ENCODE results near the gene ARHGAP26.

Gene ARHGAP26

GRCh38 chr5:142902186-142902965 lies 132.2 kb downstream of the ARHGAP26 start:
- no peak overlapping the region for H3K27ac ChIP-seq (ENCODE audit: low read depth, low read length)
- no peaks in the 10 kb centered on the region for H3K9me2 ChIP-seq (replicated peaks; ENCODE audit: control insufficient read depth, low read length)
- no peaks in the 10 kb centered on the region for H3K36me3 ChIP-seq (ENCODE audit: control insufficient read depth, low read length)
- no peaks in the 10 kb centered on the region for H3K4me1 ChIP-seq (ENCODE audit: control insufficient read depth, low read length)
- no peak overlapping the region for H3K4me3 ChIP-seq (ENCODE audit: low read length)
- H3K9me3 ChIP-seq (ENCODE audit: control insufficient read depth, insufficient read depth, low read length) = no peaks in the 10 kb centered on the region
- H3F3A ChIP-seq (ENCODE audit: control insufficient read depth, insufficient read depth) = no peaks in the 10 kb centered on the region
- no peak overlapping the region for H3K4me2 ChIP-seq (ENCODE audit: low read length)
- H3K27me3 ChIP-seq (ENCODE audit: control insufficient read depth, low read length) = no peaks in the 10 kb centered on the region
- H4K20me1 ChIP-seq (ENCODE audit: control insufficient read depth, insufficient read depth, low read depth, low read length) = no peaks in the 10 kb centered on the region
- TF ChIP-seq CTCF (IDR thresholded peaks at IDR 0.05; ENCODE audit: low read depth, low read length, poor library complexity, severe bottlenecking) (no peak), EZH2phosphoT487 (IDR thresholded peaks at IDR 0.05; ENCODE audit: borderline replicate concordance, low read length) (no peak)
- H3K79me2 ChIP-seq (ENCODE audit: control insufficient read depth, low read length) = no peaks in the 10 kb centered on the region

GRCh38 chr5:142904416-142904815 lies 134.2 kb downstream of the ARHGAP26 start:
- H3K4me3 ChIP-seq (ENCODE audit: low read length) = no peak overlapping the region
- H3K9me3 ChIP-seq (ENCODE audit: control insufficient read depth, insufficient read depth, low read length) = no peaks in the 10 kb centered on the region
- no peaks in the 10 kb centered on the region for H4K20me1 ChIP-seq (ENCODE audit: control insufficient read depth, insufficient read depth, low read depth, low read length)
- no peaks in the 10 kb centered on the region for H3K36me3 ChIP-seq (ENCODE audit: control insufficient read depth, low read length)
- no peak for TF ChIP-seq CTCF (IDR thresholded peaks at IDR 0.05; ENCODE audit: low read depth, low read length, poor library complexity, severe bottlenecking)
- no peak for TF ChIP-seq EZH2phosphoT487 (IDR thresholded peaks at IDR 0.05; ENCODE audit: borderline replicate concordance, low read length)
- H3K4me2 ChIP-seq (ENCODE audit: low read length) = no peak overlapping the region
- no peaks in the 10 kb centered on the region for H3F3A ChIP-seq (ENCODE audit: control insufficient read depth, insufficient read depth)
- no peaks in the 10 kb centered on the region; the same call in 1 of the 2 replicates for H3K27me3 ChIP-seq (ENCODE audit: control insufficient read depth, low read length)
- no peak overlapping the region for H3K27ac ChIP-seq (ENCODE audit: low read depth, low read length)
- no peaks in the 10 kb centered on the region for H3K9me2 ChIP-seq (replicated peaks; ENCODE audit: control insufficient read depth, low read length)
- H3K79me2 ChIP-seq (ENCODE audit: control insufficient read depth, low read length) = no peaks in the 10 kb centered on the region
- no peaks in the 10 kb centered on the region for H3K4me1 ChIP-seq (ENCODE audit: control insufficient read depth, low read length)

DNA sequence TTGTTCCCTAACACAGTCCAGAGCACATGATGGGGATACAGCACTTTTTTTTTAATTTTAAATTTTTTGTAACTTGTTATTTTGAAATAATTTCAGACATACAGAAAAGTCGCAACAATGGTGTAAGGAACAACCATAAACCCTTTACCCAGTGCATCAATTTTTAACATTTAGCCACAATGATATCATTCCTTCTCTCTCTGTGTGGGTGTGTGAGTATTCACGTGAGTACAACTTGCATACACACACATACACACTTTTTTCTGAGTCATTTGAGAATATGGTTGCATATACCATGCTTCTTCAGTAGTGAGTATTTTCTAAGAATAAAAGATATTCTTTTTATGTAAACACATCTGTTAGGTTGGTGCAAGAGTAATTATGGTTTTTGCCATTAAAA lies 135.2 kb downstream of the ARHGAP26 start:
- Histone ChIP-seq H3K9me2 (replicated peaks; ENCODE audit: control insufficient read depth, low read length) (no peaks in the 10 kb centered on the region), H3K27me3 (ENCODE audit: control insufficient read depth, low read length) (no peaks in the 10 kb centered on the region; the same call in 1 of the 2 replicates), H3K9me3 (ENCODE audit: control insufficient read depth, insufficient read depth, low read length) (no peaks in the 10 kb centered on the region), H3K4me3 (ENCODE audit: low read length) (no peak overlapping the region), H3K27ac (ENCODE audit: low read depth, low read length) (no peak overlapping the region), H3K4me1 (ENCODE audit: control insufficient read depth, low read length) (no peaks in the 10 kb centered on the region), H3K36me3 (ENCODE audit: control insufficient read depth, low read length) (no peaks in the 10 kb centered on the region), H3K79me2 (ENCODE audit: control insufficient read depth, low read length) (no peaks in the 10 kb centered on the region), H3F3A (ENCODE audit: control insufficient read depth, insufficient read depth) (no peaks in the 10 kb centered on the region), H4K20me1 (ENCODE audit: control insufficient read depth, insufficient read depth, low read depth, low read length) (no peaks in the 10 kb centered on the region), H3K4me2 (ENCODE audit: low read length) (no peak overlapping the region)
- TF ChIP-seq EZH2phosphoT487 (IDR thresholded peaks at IDR 0.05; ENCODE audit: borderline replicate concordance, low read length) (no peak), CTCF (IDR thresholded peaks at IDR 0.05; ENCODE audit: low read depth, low read length, poor library complexity, severe bottlenecking) (no peak)

Data from DOHH2 (cell line).